HG02571 (cell line): ENCODE measurements around the gene GTF2E1.
A peak's percentile ranks its signal among the peaks of the same experiment; 100 is the strongest.

Experiments
- ATAC-seq: cut with Tn5 transposase; IDR thresholded peaks from one replicate; pipeline ENCODE4 v1.9.1; 2021; ENCODE audit warnings: mild to moderate bottlenecking, moderate library complexity; ENCODE audit not compliant: unreplicated experiment

Gene GTF2E1

DNA sequence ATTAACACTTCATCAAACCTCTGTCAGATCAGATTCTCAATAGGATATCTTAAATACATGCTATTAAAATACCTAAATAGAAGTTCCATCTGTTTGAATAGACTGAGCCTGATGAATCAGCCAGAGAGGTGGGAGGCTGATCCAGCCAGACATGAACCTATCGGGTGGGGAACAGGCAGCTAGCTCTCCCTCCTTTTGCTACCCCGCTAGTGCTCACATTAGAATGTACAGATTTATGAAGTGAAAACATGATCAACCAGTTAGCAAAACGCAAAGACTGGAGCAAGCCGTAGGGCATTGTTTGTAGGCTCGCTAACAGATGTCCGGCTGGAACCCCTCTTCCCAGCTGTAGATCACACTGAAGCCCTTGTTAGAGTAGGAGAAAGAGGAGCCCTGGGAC lies 54.4 kb downstream of the GTF2E1 start:
- no peak for ATAC-seq

DNA sequence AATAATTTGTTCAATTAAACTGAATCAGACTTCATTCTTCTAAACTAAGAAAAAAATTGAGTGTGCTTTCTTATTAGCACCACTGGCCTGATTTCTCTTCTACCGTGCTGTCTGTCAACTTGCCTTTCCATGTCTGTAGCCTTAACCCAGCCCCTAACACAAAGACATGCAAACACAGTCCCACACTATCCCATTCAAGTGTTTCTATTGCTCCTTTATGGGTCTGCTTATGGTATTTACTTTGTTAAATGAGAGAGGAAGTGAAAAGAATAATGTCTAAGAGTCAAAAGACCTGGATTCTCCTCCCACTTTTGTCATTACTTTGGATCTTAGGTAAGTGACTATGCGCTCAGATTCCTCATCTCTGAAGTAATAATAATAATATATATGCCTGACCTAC lies 55.3 kb downstream of the GTF2E1 start:
- ATAC-seq = no peak

DNA sequence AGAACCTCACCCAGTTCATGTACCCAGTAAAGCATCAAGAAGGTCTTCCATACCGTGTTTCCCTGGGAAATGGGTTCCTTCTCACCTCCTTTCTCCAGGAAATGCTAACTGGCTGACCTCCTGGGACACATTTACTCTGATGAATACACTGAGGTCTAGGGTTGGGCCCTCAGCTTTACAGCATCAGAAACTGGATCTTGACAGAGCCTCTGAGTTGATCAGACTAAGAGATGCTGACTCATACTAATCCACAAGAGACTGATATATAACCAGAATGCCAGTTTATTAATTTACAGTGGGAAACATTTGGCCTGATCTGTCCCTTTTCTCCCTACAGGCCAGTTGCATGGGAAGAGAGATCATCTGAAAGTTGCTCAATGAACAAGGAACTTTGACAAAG lies 55.8 kb downstream of the GTF2E1 start:
- ATAC-seq = no peak

DNA sequence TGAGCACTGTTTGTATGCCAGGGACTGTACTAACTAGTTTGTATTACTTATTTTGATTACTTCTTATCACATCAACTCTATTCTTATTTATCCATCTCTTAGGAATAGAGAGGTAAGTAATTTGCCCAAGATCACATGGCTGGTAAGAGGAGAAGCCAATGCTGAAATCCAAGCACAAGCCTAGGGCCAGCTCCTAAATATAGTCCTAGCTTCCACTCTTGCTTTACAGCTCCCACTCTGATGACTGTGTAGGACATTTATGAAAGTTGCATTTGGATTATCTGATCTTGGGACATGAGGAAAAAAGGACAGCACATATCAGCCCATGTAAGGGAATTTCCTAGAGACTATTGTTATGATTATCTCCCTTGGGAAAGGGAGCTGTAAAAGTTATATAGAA lies 58.1 kb downstream of the GTF2E1 start:
- no peak for ATAC-seq

DNA sequence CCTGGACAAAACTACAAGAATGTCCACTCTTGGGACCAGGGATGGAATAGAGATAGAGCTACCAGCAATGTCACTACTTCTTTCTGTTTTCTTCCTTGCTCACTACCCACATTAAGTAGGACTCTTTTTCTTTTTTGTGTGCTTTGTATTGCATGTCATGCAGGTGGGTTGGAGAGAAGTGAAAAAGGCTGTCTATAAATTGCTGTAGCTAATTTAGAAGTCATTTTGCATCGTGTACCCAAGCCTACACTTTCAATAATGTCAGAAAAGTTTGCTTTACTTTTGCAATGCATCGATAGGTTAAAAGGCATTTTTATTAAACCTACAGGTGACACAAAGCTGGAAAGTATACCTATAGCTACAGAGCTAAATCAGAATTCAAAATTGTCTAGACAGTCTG lies 58.9 kb downstream of the GTF2E1 start:
- peak; percentile 62 for ATAC-seq

DNA sequence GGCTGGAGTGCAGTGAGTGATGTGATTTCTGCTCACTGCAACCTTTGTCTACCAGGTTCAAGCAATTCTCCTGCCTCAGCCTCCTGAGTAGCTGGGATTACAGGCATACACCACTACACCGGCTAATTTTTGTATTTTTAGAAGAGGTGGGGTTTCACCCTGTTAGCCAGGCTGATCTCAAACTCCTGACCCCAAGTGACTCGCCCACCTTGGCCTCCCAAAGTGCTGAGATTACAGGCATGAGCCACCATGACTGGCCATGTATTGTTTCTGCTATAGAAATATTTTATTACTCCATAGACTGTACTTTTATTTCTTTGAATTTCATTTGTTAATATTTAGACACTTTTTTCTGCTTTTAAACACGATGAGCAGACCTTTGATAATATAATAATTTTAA lies 60.4 kb downstream of the GTF2E1 start:
- ATAC-seq = no peak

DNA sequence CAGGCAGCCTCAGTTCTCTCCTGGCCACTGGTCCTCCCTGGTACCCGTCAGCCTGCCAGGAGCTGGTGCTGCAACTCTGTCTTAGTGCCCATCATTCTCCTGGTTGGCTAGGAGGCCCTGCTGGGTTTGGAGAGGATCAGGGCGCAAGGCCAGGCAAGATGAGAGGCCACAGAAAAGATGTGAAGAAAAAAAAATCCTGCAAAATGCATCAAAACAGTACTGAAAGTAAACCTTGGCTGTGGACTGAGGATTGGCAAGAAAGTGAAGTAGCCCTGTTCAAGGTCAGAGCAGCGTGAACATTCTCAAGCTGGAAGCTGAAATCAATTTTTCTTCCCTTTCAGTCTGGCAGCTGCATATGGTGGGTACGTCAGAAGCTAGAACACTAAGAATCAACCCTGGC lies 74.2 kb downstream of the GTF2E1 start:
- no peak for ATAC-seq

DNA sequence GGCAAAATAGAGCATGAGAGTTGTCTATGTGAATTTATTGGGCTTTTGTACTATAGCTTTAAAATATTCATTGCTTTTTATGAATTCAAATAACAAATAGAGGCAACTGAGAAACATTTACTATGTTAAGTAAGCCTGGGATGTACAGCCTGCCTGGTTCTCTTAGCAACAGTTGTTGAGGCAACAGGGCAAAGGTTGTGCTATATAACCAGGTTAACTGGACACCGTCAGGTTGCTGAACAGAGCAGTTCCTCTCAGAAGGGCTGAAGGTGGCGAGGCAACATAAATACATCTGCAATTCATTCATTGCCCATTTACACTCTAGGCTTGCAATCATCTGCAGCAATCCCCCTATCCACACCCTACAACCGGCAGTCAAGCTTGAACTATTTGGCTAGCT lies 78.2 kb downstream of the GTF2E1 start:
- ATAC-seq = no peak

DNA sequence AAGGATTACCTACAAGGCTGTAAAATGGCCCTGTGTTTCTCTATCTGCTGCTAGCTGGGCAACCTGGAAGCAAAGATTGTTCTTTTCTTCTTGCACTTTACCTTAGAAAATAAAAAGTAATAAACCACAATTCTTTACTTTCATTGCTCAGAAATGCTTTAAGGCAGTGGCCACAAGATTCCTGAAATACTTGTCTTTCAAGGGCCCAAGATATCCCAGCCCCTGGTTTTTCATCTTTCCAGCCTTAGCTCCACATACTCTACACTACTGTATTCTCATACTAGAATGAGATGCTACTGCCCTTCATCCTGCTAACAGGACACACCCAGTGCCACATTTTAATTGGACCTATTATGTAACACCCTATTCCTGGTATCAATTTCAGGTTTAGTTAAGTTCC lies 78.9 kb downstream of the GTF2E1 start:
- ATAC-seq = no peak

DNA sequence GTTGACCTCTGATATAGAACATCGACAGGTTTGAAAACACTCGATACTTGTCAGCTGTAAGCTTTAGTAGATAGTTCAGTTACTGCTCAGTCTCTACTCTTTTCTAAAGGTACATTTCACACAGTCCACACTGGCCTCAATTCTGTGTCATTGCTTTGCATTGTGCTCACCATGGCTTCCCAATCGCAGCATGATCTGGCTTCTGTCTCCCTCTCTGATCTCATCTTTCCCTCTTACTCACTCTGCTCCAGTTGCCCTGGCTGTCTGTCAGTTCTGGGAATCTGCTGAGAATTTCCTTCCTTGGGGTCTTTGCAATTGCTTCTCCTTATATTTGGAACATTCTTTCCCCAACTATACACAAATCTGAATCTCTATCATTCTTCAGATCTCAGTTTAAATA lies 80.6 kb downstream of the GTF2E1 start:
- ATAC-seq = no peak

DNA sequence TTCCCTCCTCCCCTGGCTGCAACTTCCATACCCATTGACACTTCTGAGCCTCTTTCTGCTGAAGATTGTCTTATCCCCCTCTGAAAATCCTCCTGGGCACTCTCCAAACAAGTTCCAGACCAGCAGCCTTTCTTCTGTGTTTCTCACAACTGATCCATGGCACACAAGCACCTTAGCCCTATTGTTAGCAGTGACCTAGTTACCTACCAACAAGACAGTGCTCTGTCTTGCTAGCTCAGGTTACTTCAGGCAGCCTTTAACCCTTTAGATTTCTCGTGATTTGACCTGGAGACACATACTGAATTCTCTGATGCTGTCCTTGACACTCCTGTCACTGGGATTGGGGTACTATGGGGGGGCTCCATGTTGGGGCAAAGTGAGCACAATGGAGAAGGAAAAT lies 82.1 kb downstream of the GTF2E1 start:
- no peak for ATAC-seq

DNA sequence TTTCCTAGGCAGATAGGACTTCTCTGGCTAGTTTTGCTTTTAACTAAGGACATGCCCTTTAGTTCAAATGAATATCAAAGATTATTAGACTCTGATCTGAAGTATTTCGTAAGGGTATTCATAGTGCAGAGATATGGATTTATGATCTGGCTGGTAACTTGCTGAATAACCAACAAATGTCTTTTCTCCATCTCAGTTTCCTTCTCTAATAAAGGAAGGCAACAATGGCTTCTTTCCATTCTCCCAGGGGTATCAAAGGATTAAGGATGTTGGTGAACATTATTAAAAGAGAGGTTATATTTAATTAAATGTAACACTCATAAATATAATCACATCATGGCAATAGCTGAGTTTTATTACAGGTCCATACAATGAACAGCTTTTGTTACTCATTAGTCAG lies 86.3 kb downstream of the GTF2E1 start:
- no peak for ATAC-seq

DNA sequence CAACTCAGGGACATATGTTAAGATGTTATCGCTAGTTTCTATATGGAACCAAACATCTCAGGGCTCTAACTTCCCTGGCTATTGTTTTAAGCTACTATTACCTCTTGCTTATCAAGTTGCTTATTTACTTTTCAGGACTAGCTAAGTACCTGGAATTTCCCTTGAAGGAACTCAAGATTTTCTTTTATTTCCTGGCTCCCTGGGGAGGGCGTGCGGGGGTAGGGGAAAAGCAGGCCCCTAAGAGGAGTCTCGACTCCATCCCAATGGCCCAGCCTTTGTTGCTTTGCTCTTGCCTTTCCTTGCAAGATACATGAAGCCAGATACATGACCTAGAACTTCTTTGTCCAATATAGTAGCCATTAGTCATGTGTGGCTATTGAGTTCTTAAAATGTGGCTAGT lies 88.5 kb downstream of the GTF2E1 start:
- ATAC-seq = no peak
